ENCODE measurements around the gene SMCO2. TPM values are rescaled to one million over a fixed set of nuclear protein-coding genes. Genes with fewer than 3 reads are reported as not detected.

Gene SMCO2
- total RNA-seq, 1 experiment from 2014 or later, result 0.20 TPM

DNA sequence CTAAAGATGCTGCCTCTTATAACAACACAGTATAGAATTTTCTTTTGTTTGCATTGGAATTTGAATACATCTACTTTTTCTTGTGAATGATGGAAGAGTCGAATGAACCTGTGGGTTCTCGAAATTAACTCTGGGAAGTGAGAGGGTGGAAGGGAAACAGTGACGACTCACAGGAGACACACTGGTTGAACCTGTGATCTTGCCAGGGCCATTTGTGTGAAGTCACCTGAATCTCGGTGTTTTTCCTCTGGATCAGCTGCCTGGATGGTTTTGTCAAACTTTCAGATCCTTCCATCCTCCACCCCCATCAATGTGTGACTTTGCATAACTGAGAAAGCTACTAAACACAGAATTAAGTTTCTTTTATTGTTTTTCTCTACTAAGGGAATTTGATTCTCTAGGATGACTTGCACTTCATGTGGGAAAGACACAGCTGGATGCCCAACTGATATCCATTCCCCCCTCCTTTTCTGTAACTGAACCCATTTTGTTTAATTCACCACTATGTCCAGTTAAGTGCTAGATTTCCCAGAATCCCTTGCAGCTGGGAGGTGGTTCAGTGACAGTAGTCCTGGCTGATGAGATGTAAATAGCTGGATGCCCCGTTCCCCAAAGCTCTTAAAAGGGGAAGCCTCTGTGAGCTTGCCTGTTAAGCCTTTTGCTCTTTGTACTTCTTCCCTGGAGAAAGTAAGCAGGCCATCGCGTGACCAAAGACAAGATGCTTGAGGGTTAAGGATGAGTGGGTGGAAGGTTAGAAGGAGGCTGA is 83.8 kb downstream of the SMCO2 start:
- H2BK120ac ChIP-seq (ENCODE audit: low read depth, low read length, poor library complexity, severe bottlenecking), result no peak overlapping the region
- H3K27me3 ChIP-seq (ENCODE audit: insufficient read depth, low read length), result no peaks in the 10 kb centered on the region
- Mint-ChIP-seq H3K27ac (0 out of 7 replicates have a peak overlapping the region, but pooled peaks of 1 of the 3 experiments have one; percentile 9), H3K4me1 (peaks cover 29 to 31% of the 10 kb centered on the region in 2 experiments), H3K9me3 (no peaks in the 10 kb centered on the region), H3K27me3 (ENCODE audit: low read depth) (peaks cover 12% of the 10 kb centered on the region), H3K4me3 (no peak overlapping the region), H3K36me3 (ENCODE audit: insufficient read depth in 1 of 3, low read depth in 3 of 3) (no peaks in the 10 kb centered on the region)
- peaks cover 4% of the 10 kb centered on the region; the same call in 1 of the 2 replicates for H3K4me1 ChIP-seq (ENCODE audit: insufficient read depth, low read length)
- no peak overlapping the region for H2AFZ ChIP-seq (ENCODE audit: low read length)
- no peak overlapping the region for H2BK20ac ChIP-seq (ENCODE audit: low read depth, low read length, poor library complexity, severe bottlenecking)
- no peak overlapping the region for H3K4ac ChIP-seq (ENCODE audit: low read depth, low read length)
- H3K56ac ChIP-seq (ENCODE audit: insufficient read length, low read depth, low read length), result no peak overlapping the region
- no peaks in the 10 kb centered on the region for H3K23me2 ChIP-seq (ENCODE audit: insufficient read length, low read depth, low read length, poor library complexity, severe bottlenecking)
- no peak overlapping the region for H4K5ac ChIP-seq (ENCODE audit: insufficient read length, low read depth, low read length)
- H2AK5ac ChIP-seq (ENCODE audit: insufficient read length, low read length), result no peak overlapping the region
- no peak overlapping the region for H2BK5ac ChIP-seq (ENCODE audit: insufficient read length, low read length)
- H3K14ac ChIP-seq (ENCODE audit: insufficient read depth, low read length), result no peak overlapping the region
- H4K20me1 ChIP-seq (ENCODE audit: control insufficient read depth, insufficient read depth, insufficient read length), result no peaks in the 10 kb centered on the region
- no peak for DNase-seq
- no peak overlapping the region for H4K8ac ChIP-seq (replicated peaks; ENCODE audit: insufficient read length, low read depth, low read length)
- no peak overlapping the region for H4K91ac ChIP-seq (ENCODE audit: insufficient read length, low read depth, low read length)
- no peak overlapping the region for H2BK12ac ChIP-seq (ENCODE audit: insufficient read length, low read depth, low read length)
- H3K9me3 ChIP-seq (ENCODE audit: control insufficient read depth, low read depth, low read length), result no peaks in the 10 kb centered on the region
- TF ChIP-seq, protein P1, sequence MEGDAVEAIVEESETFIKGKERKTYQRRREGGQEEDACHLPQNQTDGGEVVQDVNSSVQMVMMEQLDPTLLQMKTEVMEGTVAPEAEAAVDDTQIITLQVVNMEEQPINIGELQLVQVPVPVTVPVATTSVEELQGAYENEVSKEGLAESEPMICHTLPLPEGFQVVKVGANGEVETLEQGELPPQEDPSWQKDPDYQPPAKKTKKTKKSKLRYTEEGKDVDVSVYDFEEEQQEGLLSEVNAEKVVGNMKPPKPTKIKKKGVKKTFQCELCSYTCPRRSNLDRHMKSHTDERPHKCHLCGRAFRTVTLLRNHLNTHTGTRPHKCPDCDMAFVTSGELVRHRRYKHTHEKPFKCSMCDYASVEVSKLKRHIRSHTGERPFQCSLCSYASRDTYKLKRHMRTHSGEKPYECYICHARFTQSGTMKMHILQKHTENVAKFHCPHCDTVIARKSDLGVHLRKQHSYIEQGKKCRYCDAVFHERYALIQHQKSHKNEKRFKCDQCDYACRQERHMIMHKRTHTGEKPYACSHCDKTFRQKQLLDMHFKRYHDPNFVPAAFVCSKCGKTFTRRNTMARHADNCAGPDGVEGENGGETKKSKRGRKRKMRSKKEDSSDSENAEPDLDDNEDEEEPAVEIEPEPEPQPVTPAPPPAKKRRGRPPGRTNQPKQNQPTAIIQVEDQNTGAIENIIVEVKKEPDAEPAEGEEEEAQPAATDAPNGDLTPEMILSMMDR (conservative IDR thresholded peaks at IDR 0.05), result no peak
- no peak overlapping the region for H3K4me2 ChIP-seq (ENCODE audit: insufficient read depth, insufficient read length, low read length)
- H3K18ac ChIP-seq (ENCODE audit: insufficient read length, low read depth, low read length), result no peak overlapping the region
- peaks cover 3% of the 10 kb centered on the region for H3K79me1 ChIP-seq (ENCODE audit: insufficient read depth, low read depth, low read length, poor library complexity, severe bottlenecking)
- no peak overlapping the region for H3T11ph ChIP-seq (ENCODE audit: low read length)
- H3K27ac ChIP-seq (ENCODE audit: insufficient read length, low read depth, low read length), result no peak overlapping the region
- H3K9ac ChIP-seq (ENCODE audit: extremely low read depth, insufficient read length, low read length), result no peak overlapping the region
- H2BK15ac ChIP-seq (ENCODE audit: low read depth, low read length), result no peak overlapping the region
- WGBS (ENCODE audit: extremely low coverage, insufficient read length, low lambda C conversion rate), result no CpG with 5 or more reads among the region's 7 CpGs
- no peak overlapping the region for H3K23ac ChIP-seq (ENCODE audit: insufficient read length, low read depth, low read length)
- peaks cover 2% of the 10 kb centered on the region; the same call in 1 of the 2 replicates for H3K79me2 ChIP-seq (ENCODE audit: insufficient read depth, low read length)
